ENCODE results near the gene HMHB1. TPM values are rescaled to one million over a fixed set of nuclear protein-coding genes. Genes with fewer than 3 reads are reported as not detected.

HMHB1 gene
- total RNA-seq, 2 donors from 2014 or later = not detected

DNA sequence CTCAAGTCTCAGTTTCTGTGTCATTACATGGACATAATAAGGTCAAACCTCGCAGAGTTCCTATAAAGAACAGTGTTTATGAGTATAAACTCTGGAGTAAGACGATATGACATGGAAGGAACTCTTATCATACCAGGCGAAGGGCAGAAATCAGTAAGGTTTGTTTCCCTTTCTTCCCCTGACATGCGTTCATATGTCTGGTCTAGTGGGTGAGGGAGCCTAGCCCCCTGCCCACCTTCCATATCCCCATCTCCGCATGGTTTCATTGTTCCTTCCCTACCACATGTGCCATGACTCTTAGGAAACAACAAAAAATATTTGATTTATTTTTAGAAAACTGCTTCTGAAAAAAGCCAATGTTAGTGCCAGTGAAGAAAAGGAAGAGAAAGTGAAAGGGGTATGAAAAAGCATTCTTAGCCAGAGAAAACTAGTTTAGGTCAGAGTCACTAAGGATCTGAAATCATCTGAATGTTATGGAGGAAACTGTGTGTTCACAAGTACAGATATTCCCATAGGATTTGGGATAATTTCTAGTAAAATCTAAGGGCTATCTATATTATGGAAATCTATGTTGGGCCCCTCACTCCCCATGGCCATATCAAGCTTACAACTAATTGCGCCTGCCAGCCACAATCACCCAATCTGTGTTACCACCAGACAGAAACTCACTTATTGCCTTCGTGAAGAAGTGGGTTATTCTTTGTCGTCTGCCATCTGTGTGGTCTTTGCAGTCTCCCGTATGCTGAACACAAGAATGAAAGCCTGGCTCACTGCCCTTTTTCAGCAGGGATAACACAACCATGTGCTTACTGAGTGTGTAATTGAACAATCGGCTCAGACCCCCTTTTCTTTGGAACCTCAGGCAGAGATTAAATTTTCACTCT is 19.9 kb upstream of the HMHB1 start:
- Histone ChIP-seq H3K4me3 (peak overlapping the region; percentile 26), H3K4me1 (ENCODE audit: control insufficient read depth in 1 of 2, low read depth in 2 of 2) (peaks cover 3 to 14% of the 10 kb centered on the region in 2 donors), H3K27me3 (replicated peaks; ENCODE audit: insufficient read depth) (no peaks in the 10 kb centered on the region), H3K36me3 (no peaks in the 10 kb centered on the region), H3K27ac (no peak overlapping the region), H3K9me3 (no peaks in the 10 kb centered on the region)
- DNase-seq (ENCODE audit: low spot score) = no peak
- peak; percentile 12 for ATAC-seq (ENCODE audit: insufficient number of reproducible peaks, low FRiP score, low read depth)
- TF ChIP-seq, protein P1, sequence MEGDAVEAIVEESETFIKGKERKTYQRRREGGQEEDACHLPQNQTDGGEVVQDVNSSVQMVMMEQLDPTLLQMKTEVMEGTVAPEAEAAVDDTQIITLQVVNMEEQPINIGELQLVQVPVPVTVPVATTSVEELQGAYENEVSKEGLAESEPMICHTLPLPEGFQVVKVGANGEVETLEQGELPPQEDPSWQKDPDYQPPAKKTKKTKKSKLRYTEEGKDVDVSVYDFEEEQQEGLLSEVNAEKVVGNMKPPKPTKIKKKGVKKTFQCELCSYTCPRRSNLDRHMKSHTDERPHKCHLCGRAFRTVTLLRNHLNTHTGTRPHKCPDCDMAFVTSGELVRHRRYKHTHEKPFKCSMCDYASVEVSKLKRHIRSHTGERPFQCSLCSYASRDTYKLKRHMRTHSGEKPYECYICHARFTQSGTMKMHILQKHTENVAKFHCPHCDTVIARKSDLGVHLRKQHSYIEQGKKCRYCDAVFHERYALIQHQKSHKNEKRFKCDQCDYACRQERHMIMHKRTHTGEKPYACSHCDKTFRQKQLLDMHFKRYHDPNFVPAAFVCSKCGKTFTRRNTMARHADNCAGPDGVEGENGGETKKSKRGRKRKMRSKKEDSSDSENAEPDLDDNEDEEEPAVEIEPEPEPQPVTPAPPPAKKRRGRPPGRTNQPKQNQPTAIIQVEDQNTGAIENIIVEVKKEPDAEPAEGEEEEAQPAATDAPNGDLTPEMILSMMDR (IDR thresholded peaks at IDR 0.05) = no peak

DNA sequence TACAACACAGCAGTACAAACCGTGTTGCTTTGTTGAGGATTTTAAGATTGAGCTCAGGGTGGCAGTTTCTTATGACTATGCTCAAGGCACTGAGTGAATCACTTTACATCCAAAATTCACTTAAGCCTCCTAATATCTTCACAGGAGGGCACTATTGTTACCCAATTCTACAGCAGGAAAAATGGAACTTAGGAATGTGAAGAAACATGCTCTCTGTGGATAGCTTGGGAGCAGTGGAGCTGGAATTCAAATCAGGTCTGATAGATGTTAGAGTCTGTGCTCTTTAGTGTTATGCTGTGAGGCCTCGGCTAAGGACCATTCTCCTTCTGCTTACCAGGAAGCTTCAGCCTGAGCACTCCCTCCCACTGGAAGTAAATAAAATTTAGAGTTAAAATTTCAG is 18.7 kb upstream of the HMHB1 start:
- Histone ChIP-seq H3K27me3 (replicated peaks; ENCODE audit: insufficient read depth) (no peaks in the 10 kb centered on the region), H3K27ac (no peak overlapping the region), H3K9me3 (no peaks in the 10 kb centered on the region), H3K4me1 (ENCODE audit: control insufficient read depth in 1 of 2, low read depth in 2 of 2) (peaks cover 3 to 22% of the 10 kb centered on the region in 2 donors), H3K4me3 (no peak overlapping the region), H3K36me3 (no peaks in the 10 kb centered on the region)
- TF ChIP-seq, protein P1 (IDR thresholded peaks at IDR 0.05) = no peak
- no peak for DNase-seq (ENCODE audit: low spot score)
- ATAC-seq (ENCODE audit: insufficient number of reproducible peaks, low FRiP score, low read depth) = no peak

DNA sequence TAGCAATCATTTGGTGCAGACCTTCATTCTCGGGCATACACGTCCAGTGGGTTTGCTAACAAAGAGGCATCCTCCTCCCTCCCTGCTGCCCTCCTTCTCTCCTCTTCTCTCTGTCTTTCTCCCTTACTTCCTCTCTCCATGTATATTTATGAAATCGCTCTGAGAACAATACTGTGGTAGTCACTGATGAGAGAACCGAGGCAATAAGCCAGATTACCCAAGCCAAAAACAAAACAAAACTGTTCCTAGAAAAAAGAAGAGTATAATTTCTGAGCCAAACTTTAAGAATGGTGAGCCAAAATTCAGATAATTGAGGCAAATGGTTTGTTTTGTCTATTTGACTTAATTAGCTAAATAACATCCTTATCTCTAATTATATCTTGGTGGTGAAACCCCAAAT is 15.8 kb upstream of the HMHB1 start:
- H3K36me3 ChIP-seq = no peaks in the 10 kb centered on the region
- TF ChIP-seq, protein P1 (IDR thresholded peaks at IDR 0.05) = no peak
- peaks cover 3 to 35% of the 10 kb centered on the region in 2 donors for H3K4me1 ChIP-seq (ENCODE audit: control insufficient read depth in 1 of 2, low read depth in 2 of 2)
- ATAC-seq (ENCODE audit: insufficient number of reproducible peaks, low FRiP score, low read depth) (no peak), DNase-seq (ENCODE audit: low spot score) (no peak)
- no peaks in the 10 kb centered on the region for H3K9me3 ChIP-seq
- H3K4me3 ChIP-seq = no peak overlapping the region
- no peaks in the 10 kb centered on the region for H3K27me3 ChIP-seq (replicated peaks; ENCODE audit: insufficient read depth)
- H3K27ac ChIP-seq = no peak overlapping the region

DNA sequence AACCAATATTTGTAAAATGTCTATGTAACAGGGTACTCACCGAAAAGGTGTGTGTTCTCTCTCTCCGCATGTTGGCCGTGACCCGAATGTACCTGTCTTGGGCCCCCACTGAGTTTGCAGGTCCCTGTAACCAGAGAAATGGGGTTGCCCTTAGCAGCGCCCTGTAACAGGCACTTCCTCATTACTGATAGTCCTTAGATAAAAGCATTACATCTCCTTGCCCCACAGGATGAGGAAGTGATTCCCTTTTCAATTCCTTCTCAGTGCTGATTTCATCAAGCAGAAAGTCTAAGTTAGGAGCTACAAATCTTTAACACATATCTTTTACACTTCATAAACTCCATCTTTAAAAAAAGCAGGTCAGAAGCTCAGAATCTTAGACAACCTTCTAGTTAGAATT is 15.2 kb upstream of the HMHB1 start:
- Histone ChIP-seq H3K4me3 (no peak overlapping the region), H3K27me3 (replicated peaks; ENCODE audit: insufficient read depth) (no peaks in the 10 kb centered on the region), H3K9me3 (no peaks in the 10 kb centered on the region), H3K36me3 (no peaks in the 10 kb centered on the region), H3K4me1 (ENCODE audit: control insufficient read depth in 1 of 2, low read depth in 2 of 2) (peaks cover 3 to 31% of the 10 kb centered on the region in 2 donors), H3K27ac (no peak overlapping the region)
- TF ChIP-seq, protein P1 (IDR thresholded peaks at IDR 0.05) = no peak
- ATAC-seq (ENCODE audit: insufficient number of reproducible peaks, low FRiP score, low read depth) = no peak
- no peak for DNase-seq (ENCODE audit: low spot score)

DNA sequence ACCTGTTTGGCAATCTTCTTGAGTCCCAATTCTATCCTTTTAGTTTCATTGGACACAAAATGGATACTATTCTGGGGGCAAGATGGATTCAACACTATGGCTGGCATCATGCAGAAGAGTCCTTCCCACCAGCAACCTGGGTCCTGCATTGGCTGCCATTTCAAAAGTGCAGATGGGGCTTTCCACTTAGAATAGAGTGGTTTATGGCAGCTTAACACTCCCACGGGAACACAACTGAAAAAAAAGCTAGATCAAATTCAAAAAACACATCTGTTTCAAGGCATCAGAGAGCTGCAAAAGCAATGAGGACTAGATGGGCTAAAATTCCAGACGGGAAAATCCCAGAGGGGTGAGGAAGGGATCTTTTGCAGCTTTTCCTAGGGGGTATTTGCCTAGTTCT is 11.2 kb upstream of the HMHB1 start:
- no peak overlapping the region for H3K27ac ChIP-seq

More for the DNA sequence above, 11.2 kb upstream of the HMHB1 start:
- Histone ChIP-seq H3K4me3 (no peak overlapping the region), H3K27me3 (replicated peaks; ENCODE audit: insufficient read depth) (no peaks in the 10 kb centered on the region), H3K4me1 (ENCODE audit: control insufficient read depth in 1 of 2, low read depth in 2 of 2) (peaks cover 0 to 33% of the 10 kb centered on the region in 2 donors), H3K36me3 (no peaks in the 10 kb centered on the region), H3K9me3 (no peaks in the 10 kb centered on the region)
- TF ChIP-seq, protein P1 (IDR thresholded peaks at IDR 0.05) = no peak
- ATAC-seq (ENCODE audit: insufficient number of reproducible peaks, low FRiP score, low read depth) = no peak
- DNase-seq (ENCODE audit: low spot score) = no peak
